DMS114 treated with DMSO at 0.1 percent for 48 hours (cell line): ENCODE results near the gene GPR183.

Experiments
- DNase-seq: peaks from one replicate; lab custom pipeline; 2025; ENCODE audit not compliant: unreplicated experiment; lab: John Stamatoyannopoulos, UW

GPR183 gene

GRCh38 chr13:99313501-99313900 lies 6.3 kb upstream of the GPR183 start:
- DNase-seq = no peak

GRCh38 chr13:99312493-99312883 lies 5.3 kb upstream of the GPR183 start:
- no peak for DNase-seq

- no peak for DNase-seq
These were observed 4.7 kb upstream of the GPR183 start for GRCh38 chr13:99311748-99312492.

- no peak for DNase-seq
These were observed 3.9 kb upstream of the GPR183 start for GRCh38 chr13:99311137-99311536.

GRCh38 chr13:99310382-99311031 lies 3.3 kb upstream of the GPR183 start:
- DNase-seq = no peak

GRCh38 chr13:99308471-99309087 lies 1.4 kb upstream of the GPR183 start:
- DNase-seq = no peak

- DNase-seq = no peak
These were observed 595 bp upstream of the GPR183 start for GRCh38 chr13:99307648-99308339.

- DNase-seq = no peak
These were observed 1.6 kb downstream of the GPR183 start for GRCh38 chr13:99305566-99305965.

- no peak for DNase-seq
These were observed 2.0 kb downstream of the GPR183 start for GRCh38 chr13:99305158-99305557.

GRCh38 chr13:99304541-99304940 lies 2.7 kb downstream of the GPR183 start:
- no peak for DNase-seq

- no peak for DNase-seq
These were observed 3.2 kb downstream of the GPR183 start for GRCh38 chr13:99303863-99304521.

GRCh38 chr13:99302637-99303505 lies 4.3 kb downstream of the GPR183 start:
- no peak for DNase-seq

- DNase-seq = no peak
These were observed 5.1 kb downstream of the GPR183 start for GRCh38 chr13:99301913-99302636.

- DNase-seq = no peak
These were observed 6.0 kb downstream of the GPR183 start for GRCh38 chr13:99301056-99301838.

GRCh38 chr13:99299920-99300341 lies 7.3 kb downstream of the GPR183 start:
- no peak for DNase-seq

- DNase-seq = no peak
These were observed 7.8 kb downstream of the GPR183 start for GRCh38 chr13:99299256-99299919.

- DNase-seq = no peak
These were observed 9.1 kb downstream of the GPR183 start for GRCh38 chr13:99298056-99298455.

GRCh38 chr13:99297331-99297730 lies 9.9 kb downstream of the GPR183 start:
- no peak for DNase-seq
